Activated B cell treated with CpG ODN at 0.5 μM for 24 hours (primary cell): ENCODE results near the gene KASH5. TPM values are rescaled to one million over a fixed set of nuclear protein-coding genes. Genes with fewer than 3 reads are reported as not detected.

Source experiments
- ATAC-seq: fragments of 200-7000 bp; cut with Tn5 transposase; one replicate; pipeline ENCODE4 v1.10.0; 2021; ENCODE audit warnings: low read depth, mild to moderate bottlenecking, moderate library complexity
- CTCF ChIA-PET: fragments of 350-600 bp; sonication (Branson Sonifier 250); formaldehyde crosslinking; loops from one replicate; lab custom pipeline; 2021; ENCODE audit warnings: antibody characterized with exemption; lab: Charles Lee
- POLR2A ChIA-PET: fragments of 350-600 bp; sonication (Branson Sonifier 250); formaldehyde crosslinking; loops from one replicate; lab custom pipeline; 2021; ENCODE audit warnings: antibody characterized with exemption; lab: Charles Lee
- DNase-seq: peaks from one replicate; pipeline ENCODE4 v3.0.0; 2022
- H3K27ac Mint-ChIP-seq: one replicate; pipeline ENCODE4 v1.8.0; 2020; ENCODE audit warnings: mixed read lengths
- H3K27me3 Mint-ChIP-seq: one replicate; pipeline ENCODE4 v1.8.0; 2021; ENCODE audit warnings: mixed read lengths
- H3K36me3 Mint-ChIP-seq: one replicate; pipeline ENCODE4 v1.8.0; 2021; ENCODE audit warnings: low read depth, mixed read lengths
- H3K4me1 Mint-ChIP-seq: one replicate; pipeline ENCODE4 v1.8.0; 2021; ENCODE audit warnings: mixed read lengths
- H3K4me3 Mint-ChIP-seq: one replicate; pipeline ENCODE4 v1.8.0; 2020; ENCODE audit warnings: mild to moderate bottlenecking, mixed read lengths
- H3K9me3 Mint-ChIP-seq: one replicate; pipeline ENCODE4 v1.8.0; 2020; ENCODE audit warnings: mixed read lengths
- CTCF ChIP-seq: fragments of 200-600 bp; IDR thresholded peaks from one replicate; pipeline ENCODE4 v1.8.0; 2022; ENCODE audit warnings: antibody characterized with exemption, mild to moderate bottlenecking
- intact Hi-C: fragments of 100-400 bp; cut with micrococcal nuclease; formaldehyde crosslinking; loops from one replicate; pipeline ENCODE4 v1.15.1; 2024
- total RNA-seq: library from RNA; stranded (reverse); gene quantifications from 2 replicates; pipeline ENCODE4 v1.2.3, GENCODE V29; 2022

KASH5 gene
- total RNA-seq, 1 donor from 2014 or later = 0.62 TPM

- Mint-ChIP-seq H3K36me3 (no peaks in the 10 kb centered on the region), H3K9me3 (no peaks in the 10 kb centered on the region), H3K4me1 (peaks cover 15% of the 10 kb centered on the region), H3K4me3 (no peak overlapping the region), H3K27ac (no peak overlapping the region), H3K27me3 (no peaks in the 10 kb centered on the region)
- CTCF ChIA-PET = no interaction called here
- no peak for TF ChIP-seq CTCF
- no peak for DNase-seq
- ATAC-seq = no peak
- POLR2A ChIA-PET = interaction anchor here (0.5 kb wide), 1 partner anchor 74 kb away, joined by 3 read pairs; no protein-coding TSS in a partner anchor
- intact Hi-C loops = no loop called here
Measured at GRCh38 chr19:49395581-49396407, 7.7 kb downstream of the KASH5 start.

- ATAC-seq (no peak), DNase-seq (no peak)
- Mint-ChIP-seq H3K9me3 (no peaks in the 10 kb centered on the region), H3K4me1 (peaks cover 5% of the 10 kb centered on the region), H3K36me3 (no peaks in the 10 kb centered on the region), H3K27me3 (no peaks in the 10 kb centered on the region), H3K27ac (no peak overlapping the region), H3K4me3 (no peak overlapping the region)
- ChIA-PET CTCF (no interaction called here), POLR2A (no interaction called here)
- TF ChIP-seq CTCF = no peak
- intact Hi-C loops = no loop called here
Measured at GRCh38 chr19:49396738-49397505, 8.9 kb downstream of the KASH5 start.

GRCh38 chr19:49398001-49398615, 10.1 kb downstream of the KASH5 start:
- Mint-ChIP-seq H3K27ac (no peak overlapping the region), H3K27me3 (no peaks in the 10 kb centered on the region), H3K4me1 (peaks cover 4% of the 10 kb centered on the region), H3K9me3 (no peaks in the 10 kb centered on the region), H3K4me3 (no peak overlapping the region), H3K36me3 (no peaks in the 10 kb centered on the region)
- DNase-seq (no peak), ATAC-seq (no peak)
- ChIA-PET CTCF (no interaction called here), POLR2A (no interaction called here)
- intact Hi-C loops = no loop called here
- no peak for TF ChIP-seq CTCF

GRCh38 chr19:49398931-49399330, 10.9 kb downstream of the KASH5 start:
- Mint-ChIP-seq H3K27me3 (no peaks in the 10 kb centered on the region), H3K9me3 (no peaks in the 10 kb centered on the region), H3K36me3 (no peaks in the 10 kb centered on the region), H3K4me1 (peaks cover 12% of the 10 kb centered on the region), H3K27ac (no peak overlapping the region), H3K4me3 (no peak overlapping the region)
- ATAC-seq = no peak
- TF ChIP-seq CTCF = no peak
- CTCF ChIA-PET = no interaction called here
- intact Hi-C loops = no loop called here
- POLR2A ChIA-PET = no interaction called here
- DNase-seq = no peak

GRCh38 chr19:49400029-49400428, 12.0 kb downstream of the KASH5 start:
- Mint-ChIP-seq H3K27me3 (no peaks in the 10 kb centered on the region), H3K4me1 (peaks cover 14% of the 10 kb centered on the region), H3K4me3 (no peak overlapping the region), H3K9me3 (no peaks in the 10 kb centered on the region), H3K27ac (no peak overlapping the region), H3K36me3 (no peaks in the 10 kb centered on the region)
- ATAC-seq (no peak), DNase-seq (no peak)
- CTCF ChIA-PET = no interaction called here
- intact Hi-C loops = no loop called here
- POLR2A ChIA-PET = no interaction called here
- TF ChIP-seq CTCF = no peak
